ENCODE measurements around the gene ASCL2.

The ASCL2 gene, protein sequence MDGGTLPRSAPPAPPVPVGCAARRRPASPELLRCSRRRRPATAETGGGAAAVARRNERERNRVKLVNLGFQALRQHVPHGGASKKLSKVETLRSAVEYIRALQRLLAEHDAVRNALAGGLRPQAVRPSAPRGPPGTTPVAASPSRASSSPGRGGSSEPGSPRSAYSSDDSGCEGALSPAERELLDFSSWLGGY

GRCh38 chr11:2270322-2271076, at the start of gene ASCL2:
ASCL2 (minus strand) TSS chr11:2270588; CDS start chr11:2270332, 256 bp downstream.
- DNase-seq (ENCODE audit: low read depth, low spot score): no peak

DNA sequence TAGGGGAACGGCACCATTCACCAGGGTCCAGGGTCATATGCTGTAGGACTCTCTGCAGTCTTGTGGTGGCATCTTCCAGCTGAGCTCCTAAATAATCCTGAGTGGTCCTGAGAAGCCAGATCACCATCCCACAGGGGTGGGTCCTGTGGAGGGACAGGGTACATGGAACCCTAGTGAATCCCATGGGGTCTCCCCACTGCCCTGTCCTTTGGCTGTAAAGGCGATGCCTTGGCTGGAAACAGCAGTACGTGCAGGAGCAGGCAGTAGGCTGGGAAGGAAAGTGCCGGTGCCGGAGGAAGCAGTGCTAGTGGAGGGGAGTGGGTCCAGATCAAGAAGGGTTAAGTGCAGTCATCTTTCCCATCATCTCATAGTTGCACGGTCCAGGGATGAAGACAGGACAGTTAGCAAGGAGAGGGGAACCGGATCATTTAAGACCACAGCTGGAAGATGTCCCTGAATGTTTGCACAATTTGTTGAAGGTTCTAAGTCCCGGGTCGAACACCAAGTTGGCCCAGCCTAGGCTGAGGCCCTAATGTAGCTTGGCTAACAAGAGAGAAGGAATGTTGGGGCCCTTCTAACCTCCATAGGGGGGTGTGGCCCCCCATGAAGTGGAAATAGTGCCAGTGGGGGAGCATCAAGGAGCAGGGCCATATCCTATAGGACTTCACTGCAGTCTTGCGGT, 49.5 kb upstream of the ASCL2 start:
- no peak for DNase-seq (ENCODE audit: low read depth, low spot score)

GRCh38 chr11:2318707-2319106, 48.3 kb upstream of the ASCL2 start:
- no peak for DNase-seq (ENCODE audit: low read depth, low spot score)

- DNase-seq (ENCODE audit: low read depth, low spot score): no peak
Observed at GRCh38 chr11:2318123-2318522, 47.7 kb upstream of the ASCL2 start.

DNA sequence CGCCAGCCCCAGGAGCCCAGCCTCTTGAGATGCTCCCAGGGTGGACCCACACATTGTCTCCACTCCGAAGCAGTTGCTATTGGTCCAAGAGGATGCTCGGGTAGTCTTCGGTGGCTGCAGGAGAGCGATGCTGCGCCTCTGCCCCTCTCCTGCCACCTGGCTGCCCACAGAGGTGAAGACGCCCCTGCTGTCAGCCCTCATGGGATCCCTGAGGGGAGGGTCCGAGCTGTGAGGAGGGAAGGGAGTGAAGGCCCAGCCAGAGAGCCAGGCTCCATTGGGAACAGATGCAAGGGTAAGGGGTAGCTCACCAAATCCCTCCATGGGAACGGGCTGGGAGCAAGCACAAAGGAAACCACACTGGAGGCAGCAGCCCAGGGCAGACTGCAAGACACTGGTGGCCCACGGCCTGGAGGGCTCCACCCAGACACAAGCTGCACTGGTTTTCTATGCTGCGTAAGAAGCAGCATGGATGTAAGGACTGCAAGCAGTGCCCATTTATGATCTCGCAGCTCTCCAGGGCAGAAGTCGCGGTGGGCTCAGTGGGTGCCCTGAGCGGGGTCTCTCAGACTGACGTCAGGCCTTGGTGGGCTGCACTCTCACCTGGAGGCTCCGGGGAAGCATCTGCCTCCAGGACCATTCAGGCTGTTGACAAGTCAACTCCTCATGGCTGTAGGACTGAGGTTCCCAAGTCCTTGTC, 47.1 kb upstream of the ASCL2 start:
- DNase-seq (ENCODE audit: low read depth, low spot score): no peak

GRCh38 chr11:2316963-2317244, 46.5 kb upstream of the ASCL2 start:
- DNase-seq (ENCODE audit: low read depth, low spot score): no peak

DNA sequence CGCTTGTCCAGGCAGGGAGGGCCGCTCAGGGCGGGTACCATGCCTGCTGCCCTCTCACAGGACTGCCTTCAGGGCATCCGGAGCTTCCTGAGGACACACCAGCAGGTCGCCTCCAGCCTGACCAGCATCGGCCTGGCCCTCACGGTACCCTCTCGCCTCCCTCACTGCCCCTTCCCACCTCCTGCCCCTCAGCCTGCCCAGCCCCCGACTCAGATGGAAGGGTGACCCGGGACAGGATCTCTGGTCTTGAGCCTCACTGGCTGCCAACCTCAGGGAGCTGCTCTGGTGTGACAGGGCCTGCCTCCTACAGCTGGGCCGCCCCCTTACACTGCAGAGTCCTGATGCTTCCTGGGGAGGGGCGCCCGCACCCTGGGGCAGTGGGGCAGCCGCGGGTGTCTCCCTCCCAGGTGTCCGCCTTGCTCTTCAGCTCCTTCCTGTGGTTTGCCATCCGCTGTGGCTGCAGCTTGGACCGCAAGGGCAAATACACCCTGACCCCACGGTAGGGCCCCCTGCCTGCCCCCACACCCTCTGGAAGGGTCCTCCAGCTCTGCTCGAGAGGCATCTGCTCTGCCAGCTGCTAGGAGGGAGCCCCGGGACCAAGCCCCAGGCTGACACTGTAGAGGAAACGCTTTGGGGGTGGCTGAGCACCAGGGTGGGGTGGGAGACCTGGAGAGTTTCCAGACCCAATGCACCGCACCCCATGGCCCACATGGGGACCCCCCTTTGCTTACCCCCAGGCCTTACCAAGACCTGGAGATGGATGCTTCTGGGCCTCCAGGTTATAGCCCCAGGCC, 46.0 kb upstream of the ASCL2 start:
- no peak for DNase-seq (ENCODE audit: low read depth, low spot score)

GRCh38 chr11:2315395-2316168, 45.2 kb upstream of the ASCL2 start:
- DNase-seq (ENCODE audit: low read depth, low spot score): no peak

DNA sequence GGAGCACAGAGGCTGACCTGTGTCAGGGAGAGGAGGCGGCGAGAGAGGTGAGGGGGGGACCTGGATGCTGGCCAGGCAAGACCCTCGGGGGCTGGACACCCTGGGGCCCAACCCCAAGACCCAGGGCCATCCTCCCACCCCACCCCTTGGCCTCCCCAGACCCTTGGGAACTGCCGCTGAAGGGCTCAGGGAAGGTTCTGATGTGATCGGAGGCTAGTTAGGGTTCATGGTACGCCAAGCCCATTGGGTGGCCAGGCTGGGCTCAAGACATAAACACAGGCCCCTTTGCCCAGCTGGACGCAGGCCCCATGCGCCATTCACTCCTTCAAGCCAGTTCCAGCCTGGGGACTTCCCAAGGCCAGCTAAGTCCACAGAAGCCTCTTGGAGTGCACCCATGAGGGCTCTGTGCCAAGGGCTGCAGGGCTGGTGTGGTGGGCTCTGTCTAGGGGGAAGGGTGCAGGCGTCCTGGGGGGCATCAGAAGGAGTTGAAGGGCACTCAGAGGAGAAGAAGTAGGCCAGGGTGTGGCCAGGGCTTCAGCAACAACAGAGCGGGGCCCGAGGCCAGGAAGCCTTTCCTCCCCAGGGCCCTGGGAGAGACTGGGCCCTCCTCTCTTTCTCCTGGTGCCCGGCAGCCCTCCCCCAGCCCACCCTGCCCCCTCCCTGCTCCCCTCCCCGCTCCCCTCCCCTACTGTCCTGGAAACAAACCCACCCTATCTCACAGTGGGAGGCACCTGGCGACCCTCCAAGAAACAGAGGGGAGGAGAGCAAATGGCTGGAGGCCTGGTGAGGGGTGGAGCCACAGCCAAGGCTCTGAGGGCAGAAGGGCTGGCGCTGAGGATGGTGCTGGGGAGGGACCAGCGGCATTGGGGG, 44.4 kb upstream of the ASCL2 start:
- DNase-seq (ENCODE audit: low read depth, low spot score): no peak

GRCh38 chr11:2314136-2314524, 43.7 kb upstream of the ASCL2 start:
- DNase-seq (ENCODE audit: low read depth, low spot score): no peak

- DNase-seq (ENCODE audit: low read depth, low spot score): no peak
Observed at GRCh38 chr11:2313051-2313951, 42.9 kb upstream of the ASCL2 start.

- no peak for DNase-seq (ENCODE audit: low read depth, low spot score)
Observed at GRCh38 chr11:2312232-2313042, 42.0 kb upstream of the ASCL2 start.

GRCh38 chr11:2311353-2312133, 41.2 kb upstream of the ASCL2 start:
- DNase-seq (ENCODE audit: low read depth, low spot score): no peak

GRCh38 chr11:2310786-2311352, 40.5 kb upstream of the ASCL2 start:
- DNase-seq (ENCODE audit: low read depth, low spot score): no peak

- no peak for DNase-seq (ENCODE audit: low read depth, low spot score)
Observed at GRCh38 chr11:2310073-2310785, 39.8 kb upstream of the ASCL2 start.
